SU-DHL-6 (cell line): Measurements from ENCODE around the gene C2CD3.

Experiments used
- EZH2phosphoT487 ChIP-seq: fragments of 200-600 bp; sonication (generic), shearing (Covaris generic); conservative IDR thresholded peaks from 2 replicates; pipeline ENCODE4 v1.6.1; 2018; ENCODE audit warnings: mild to moderate bottlenecking, antibody characterized with exemption, low read length, moderate library complexity, mixed read lengths
- TF ChIP-seq, protein P1 (sequence below): fragments of 200-600 bp; sonication (generic); IDR thresholded peaks from one replicate; pipeline ENCODE4 v1.5.1; 2017; ENCODE audit warnings: antibody characterized with exemption, mild to moderate bottlenecking, low read length, moderate library complexity; ENCODE audit not compliant: insufficient read depth, poor library complexity, severe bottlenecking

DNA sequence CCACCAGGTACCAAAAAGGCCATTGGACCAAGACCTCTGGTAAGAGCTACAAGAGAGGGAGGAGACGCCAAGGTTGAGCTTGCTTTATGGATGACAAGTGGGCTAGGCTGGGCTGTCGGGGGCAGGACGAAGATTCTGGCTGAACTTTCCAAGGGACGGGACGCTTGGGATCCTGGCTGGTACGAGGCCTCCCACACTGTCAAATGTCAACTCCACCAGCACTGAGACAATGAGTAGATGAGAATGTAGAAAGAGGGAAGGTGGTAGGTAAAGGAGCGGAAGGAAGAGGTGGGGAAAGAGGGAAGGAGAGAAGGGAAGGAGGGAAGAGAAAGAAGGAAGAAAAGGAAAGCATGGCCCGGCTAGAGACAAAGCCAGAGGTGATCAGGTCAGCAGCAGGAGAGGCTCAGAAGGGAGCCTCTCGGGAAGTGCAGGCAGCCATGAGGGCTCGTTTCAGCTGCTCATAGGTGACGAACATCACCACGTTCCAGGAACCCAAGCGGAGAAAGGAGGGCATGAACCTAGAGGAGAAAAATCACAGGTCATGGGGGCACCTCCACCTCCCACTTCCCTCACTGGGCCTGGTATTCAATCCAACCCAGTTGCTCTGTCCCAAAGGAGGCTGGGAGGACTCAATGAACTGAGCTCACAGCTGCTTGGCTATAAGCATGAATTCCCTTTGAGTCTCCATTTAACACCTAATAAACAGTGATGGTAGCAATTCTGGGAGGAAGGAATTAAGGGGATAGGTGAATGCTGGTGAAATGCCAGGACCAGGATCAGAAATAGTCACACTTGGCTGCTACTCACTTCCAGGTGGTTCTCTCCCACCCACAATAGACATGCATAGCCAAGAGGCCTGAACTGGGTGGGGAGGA lies 196.0 kb downstream of the C2CD3 start:
- TF ChIP-seq, protein P1, sequence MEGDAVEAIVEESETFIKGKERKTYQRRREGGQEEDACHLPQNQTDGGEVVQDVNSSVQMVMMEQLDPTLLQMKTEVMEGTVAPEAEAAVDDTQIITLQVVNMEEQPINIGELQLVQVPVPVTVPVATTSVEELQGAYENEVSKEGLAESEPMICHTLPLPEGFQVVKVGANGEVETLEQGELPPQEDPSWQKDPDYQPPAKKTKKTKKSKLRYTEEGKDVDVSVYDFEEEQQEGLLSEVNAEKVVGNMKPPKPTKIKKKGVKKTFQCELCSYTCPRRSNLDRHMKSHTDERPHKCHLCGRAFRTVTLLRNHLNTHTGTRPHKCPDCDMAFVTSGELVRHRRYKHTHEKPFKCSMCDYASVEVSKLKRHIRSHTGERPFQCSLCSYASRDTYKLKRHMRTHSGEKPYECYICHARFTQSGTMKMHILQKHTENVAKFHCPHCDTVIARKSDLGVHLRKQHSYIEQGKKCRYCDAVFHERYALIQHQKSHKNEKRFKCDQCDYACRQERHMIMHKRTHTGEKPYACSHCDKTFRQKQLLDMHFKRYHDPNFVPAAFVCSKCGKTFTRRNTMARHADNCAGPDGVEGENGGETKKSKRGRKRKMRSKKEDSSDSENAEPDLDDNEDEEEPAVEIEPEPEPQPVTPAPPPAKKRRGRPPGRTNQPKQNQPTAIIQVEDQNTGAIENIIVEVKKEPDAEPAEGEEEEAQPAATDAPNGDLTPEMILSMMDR = no peak
- TF ChIP-seq EZH2phosphoT487 = no peak
